Erythroblast (primary cell): Measurements from ENCODE around the gene SDK2.

Experiments
- DNase-seq, 2 experiments: peaks; one replicate each; lab custom pipeline; 2025; lab: John Stamatoyannopoulos, UW
- GATA1 ChIP-seq: IDR thresholded peaks from 2 replicates; pipeline ENCODE4 v1.6.1; 2011; ENCODE audit warnings: low read depth, mild to moderate bottlenecking, control low read depth, low read length, moderate library complexity
- POLR2A ChIP-seq: IDR thresholded peaks from 2 replicates; pipeline ENCODE4 v1.6.1; 2011; ENCODE audit warnings: mild to moderate bottlenecking, low read length

The SDK2 gene

DNA sequence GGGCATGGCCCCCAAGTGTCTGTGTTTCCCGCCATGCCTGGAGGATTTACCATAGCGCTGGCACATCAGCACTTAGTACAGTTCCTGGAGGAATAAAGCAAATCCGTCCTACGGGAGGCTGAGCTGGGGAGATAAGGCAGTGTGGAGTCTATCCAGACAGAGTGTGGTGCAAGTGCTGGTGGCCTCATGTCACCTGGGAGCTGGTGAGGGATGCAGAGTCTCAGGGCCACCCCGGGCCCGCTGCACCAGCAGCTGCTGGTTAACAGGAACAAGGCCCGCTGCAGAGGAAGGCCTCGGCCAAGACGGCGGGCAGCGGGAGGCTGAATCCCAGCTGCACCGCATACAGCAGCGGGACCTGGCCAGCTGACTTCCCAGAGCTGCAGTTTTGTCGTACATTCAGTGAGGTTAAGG lies 275.1 kb downstream of the SDK2 start:
- no peak for DNase-seq
- no peak for TF ChIP-seq GATA1

- TF ChIP-seq POLR2A (no peak), GATA1 (no peak)
- DNase-seq: no peak
Measured at GRCh38 chr17:73368085-73368631, 276.1 kb downstream of the SDK2 start.

DNA sequence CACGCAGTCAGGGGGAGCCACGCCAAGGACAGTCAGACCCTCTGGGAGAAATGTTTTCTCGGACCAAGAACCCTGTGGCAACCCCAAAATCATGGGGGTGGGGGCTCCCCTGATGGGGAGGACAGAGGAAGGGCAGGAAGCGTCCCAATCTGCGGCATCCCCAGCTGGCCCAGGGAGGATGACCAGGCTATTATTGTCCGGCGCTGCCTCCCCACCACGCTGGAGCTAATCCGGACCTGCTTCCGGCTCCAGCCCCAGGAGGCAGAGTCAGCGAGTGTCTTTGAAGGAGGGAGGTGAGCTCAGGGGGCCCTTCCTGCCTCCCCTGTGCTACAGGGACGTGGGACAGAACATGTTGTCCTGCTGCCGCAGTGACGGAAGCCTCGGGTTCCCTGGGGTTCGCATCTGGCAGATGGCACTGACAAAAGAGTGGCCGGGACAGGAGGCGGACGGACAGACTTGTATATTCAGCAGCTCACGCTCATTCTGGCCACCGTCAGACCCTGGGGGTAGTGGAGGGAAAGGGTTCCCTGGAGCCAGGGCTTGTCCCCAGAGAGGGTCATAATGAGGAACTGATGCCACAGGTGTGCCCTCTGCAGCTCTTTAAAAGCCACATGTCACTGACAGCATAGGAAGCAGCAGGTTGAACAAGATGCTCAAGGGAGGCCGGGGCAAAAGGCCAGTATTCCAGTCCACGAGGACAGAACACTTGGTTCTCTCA lies 278.2 kb downstream of the SDK2 start:
- TF ChIP-seq GATA1 (no peak), POLR2A (no peak)

GRCh38 chr17:73365301-73365874 lies 278.9 kb downstream of the SDK2 start:
- no peak for TF ChIP-seq GATA1
- no peak for TF ChIP-seq POLR2A
- DNase-seq: no peak

More for the DNA sequence above, 278.2 kb downstream of the SDK2 start:
- DNase-seq: no peak

- TF ChIP-seq GATA1 (no peak), POLR2A (no peak)
- no peak for DNase-seq
Measured at GRCh38 chr17:73364155-73364522, 280.1 kb downstream of the SDK2 start.

DNA sequence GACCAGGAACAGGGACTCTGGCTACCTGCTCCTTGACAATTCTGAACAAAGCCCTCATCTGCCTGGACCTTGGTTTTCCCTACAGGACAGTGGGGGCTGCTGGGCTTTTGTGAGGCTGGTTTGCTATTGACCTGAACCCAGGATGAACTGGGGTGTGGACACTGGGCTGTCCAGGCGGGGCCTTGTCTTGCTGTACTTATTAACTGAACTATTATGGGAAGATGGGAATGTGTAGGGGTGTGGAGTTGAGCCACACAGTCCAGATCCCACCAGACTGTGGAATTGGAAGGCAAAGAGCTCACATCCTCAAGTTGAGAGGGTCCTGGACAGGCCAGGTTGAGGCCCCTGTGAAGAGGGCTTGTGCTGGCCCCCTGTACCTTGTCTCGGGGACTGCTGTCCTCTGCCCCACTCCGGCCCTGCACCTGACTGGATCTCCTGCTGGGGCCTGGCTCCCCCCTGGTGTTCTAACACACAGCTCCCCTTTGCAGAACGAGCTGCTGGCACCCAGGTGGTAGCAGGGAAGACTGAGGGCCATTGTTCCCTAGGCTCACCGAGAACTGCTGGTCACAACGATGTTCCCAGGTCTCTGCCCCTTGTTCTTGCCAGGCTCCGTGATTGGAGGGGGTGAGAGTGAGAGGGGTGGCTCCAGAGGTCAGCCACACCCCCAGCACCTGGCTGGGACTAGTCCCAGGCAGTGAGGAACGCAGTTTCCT lies 280.6 kb downstream of the SDK2 start:
- DNase-seq: no peak
- TF ChIP-seq GATA1 (no peak), POLR2A (no peak)

- DNase-seq: no peak
- no peak for TF ChIP-seq POLR2A
- no peak for TF ChIP-seq GATA1
Measured at GRCh38 chr17:73362697-73363096, 281.5 kb downstream of the SDK2 start.

- TF ChIP-seq POLR2A: no peak
- no peak for TF ChIP-seq GATA1
- DNase-seq: no peak
Measured at GRCh38 chr17:73360961-73361761, 283.1 kb downstream of the SDK2 start.

DNA sequence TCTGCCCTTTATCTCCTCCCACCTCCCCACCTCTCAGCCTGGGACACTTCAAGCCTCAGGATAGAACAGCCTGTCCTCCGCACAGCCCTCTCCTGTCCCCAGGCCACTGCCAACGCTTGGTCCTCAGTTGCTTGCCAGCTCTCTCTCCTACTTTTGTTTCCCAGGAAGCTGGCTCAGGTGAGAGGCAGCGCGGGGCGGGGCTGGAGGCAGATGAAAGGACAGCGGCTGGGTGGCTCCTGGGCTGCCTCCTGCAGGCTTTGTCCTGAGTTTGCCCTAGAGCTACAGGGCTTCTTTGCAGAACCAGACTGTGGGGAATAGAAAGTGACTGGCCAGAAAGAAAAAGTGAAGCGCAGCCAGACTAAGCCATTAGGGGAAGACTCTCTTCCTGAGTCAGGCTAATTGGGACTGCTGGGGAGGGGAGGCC lies 284.2 kb downstream of the SDK2 start:
- no peak for DNase-seq
- no peak for TF ChIP-seq GATA1
- TF ChIP-seq POLR2A: no peak

DNA sequence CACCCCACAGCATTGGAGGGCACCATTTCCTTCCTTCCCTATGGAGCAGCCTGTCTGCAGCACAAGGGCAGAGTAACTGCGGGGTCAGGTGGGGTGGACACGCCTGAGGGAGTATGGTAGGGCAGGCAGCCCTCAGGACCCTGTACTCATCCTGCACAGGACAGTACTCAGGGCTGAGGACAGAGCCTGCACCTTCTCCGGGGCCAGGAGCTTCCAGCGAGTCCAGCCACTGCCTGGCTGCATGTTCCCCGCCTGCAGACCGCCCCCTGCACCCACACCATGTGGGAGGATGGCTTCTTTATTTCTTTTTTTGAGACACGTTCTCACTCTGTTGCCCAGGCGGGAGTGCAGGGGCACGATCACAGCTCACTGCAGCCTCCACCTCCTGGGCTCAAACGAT lies 284.9 kb downstream of the SDK2 start:
- TF ChIP-seq POLR2A: no peak
- no peak for TF ChIP-seq GATA1
- DNase-seq: no peak

DNA sequence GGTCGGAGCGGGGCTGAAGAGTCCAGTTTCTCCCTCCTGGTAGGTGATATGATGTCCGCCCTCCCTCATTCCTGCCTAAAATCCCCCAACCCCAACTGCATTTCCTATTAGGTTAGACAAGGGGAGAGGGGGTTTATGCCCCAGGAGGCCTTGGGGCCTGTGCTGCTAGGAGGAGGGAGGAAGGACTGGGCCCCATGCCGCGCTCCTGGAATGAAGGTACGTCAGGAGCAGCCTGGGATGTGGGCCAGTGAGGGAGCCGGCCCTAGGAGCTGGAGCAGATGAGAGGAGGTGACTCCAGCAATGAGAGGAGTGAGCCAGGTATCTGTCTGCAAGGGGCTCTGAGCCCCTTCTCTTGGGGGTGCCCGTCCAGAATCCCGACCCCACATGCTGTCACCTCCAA lies 285.6 kb downstream of the SDK2 start:
- no peak for DNase-seq
- no peak for TF ChIP-seq GATA1
- no peak for TF ChIP-seq POLR2A

GRCh38 chr17:73357981-73358380 lies 286.3 kb downstream of the SDK2 start:
- TF ChIP-seq GATA1: no peak
- TF ChIP-seq POLR2A: no peak
- no peak for DNase-seq

GRCh38 chr17:73357318-73357717 lies 286.9 kb downstream of the SDK2 start:
- DNase-seq: no peak
- TF ChIP-seq POLR2A: no peak
- no peak for TF ChIP-seq GATA1

- DNase-seq: no peak
- no peak for TF ChIP-seq GATA1
- TF ChIP-seq POLR2A: no peak
Measured at GRCh38 chr17:73356561-73357170, 287.6 kb downstream of the SDK2 start.
